Stimulated activated naive CD8-positive, alpha-beta T cell treated with anti-CD3 and anti-CD28 coated beads, Interleukin-15, Interleukin-2, amounts not matched to agents 100 ng/mL and 50 ng/mL, for 24 hours (primary cell): ENCODE results near the gene PRRX1.

ENCODE experiments used
- H3K27ac Mint-ChIP-seq: one replicate; pipeline ENCODE4 v1.8.0; 2021; ENCODE audit warnings: mild to moderate bottlenecking, mixed read lengths
- H3K27me3 Mint-ChIP-seq: one replicate; pipeline ENCODE4 v1.8.0; 2021; ENCODE audit warnings: mixed read lengths
- H3K36me3 Mint-ChIP-seq: one replicate; pipeline ENCODE4 v1.8.0; 2021; ENCODE audit warnings: low read depth, mixed read lengths
- H3K4me1 Mint-ChIP-seq: one replicate; pipeline ENCODE4 v1.8.0; 2021; ENCODE audit warnings: low read depth, mixed read lengths
- H3K4me3 Mint-ChIP-seq: one replicate; pipeline ENCODE4 v1.8.0; 2021; ENCODE audit warnings: mild to moderate bottlenecking, mixed read lengths
- H3K9me3 Mint-ChIP-seq: one replicate; pipeline ENCODE4 v1.8.0; 2021; ENCODE audit warnings: mixed read lengths

PRRX1 gene

GRCh38 chr1:170711682-170712081 lies 47.8 kb downstream of the PRRX1 start:
- no peaks in the 10 kb centered on the region for H3K36me3 Mint-ChIP-seq
- no peak overlapping the region for H3K4me3 Mint-ChIP-seq
- peaks cover 6% of the 10 kb centered on the region for H3K4me1 Mint-ChIP-seq
- H3K27ac Mint-ChIP-seq = no peak overlapping the region
- H3K27me3 Mint-ChIP-seq = peaks cover 7% of the 10 kb centered on the region
- H3K9me3 Mint-ChIP-seq = no peaks in the 10 kb centered on the region

- Mint-ChIP-seq H3K4me1 (no peaks in the 10 kb centered on the region), H3K27ac (no peak overlapping the region), H3K9me3 (no peaks in the 10 kb centered on the region), H3K36me3 (no peaks in the 10 kb centered on the region), H3K4me3 (no peak overlapping the region), H3K27me3 (peaks cover 11% of the 10 kb centered on the region)
Measured at GRCh38 chr1:170714163-170714562, 50.2 kb downstream of the PRRX1 start.

GRCh38 chr1:170714938-170715337 lies 51.0 kb downstream of the PRRX1 start:
- Mint-ChIP-seq H3K9me3 (no peaks in the 10 kb centered on the region), H3K36me3 (no peaks in the 10 kb centered on the region), H3K27ac (no peak overlapping the region), H3K27me3 (peaks cover 11% of the 10 kb centered on the region), H3K4me3 (no peak overlapping the region), H3K4me1 (no peaks in the 10 kb centered on the region)

GRCh38 chr1:170716835-170717429 lies 53.0 kb downstream of the PRRX1 start:
- no peaks in the 10 kb centered on the region for H3K9me3 Mint-ChIP-seq

GRCh38 chr1:170720661-170721060 lies 56.7 kb downstream of the PRRX1 start:
- Mint-ChIP-seq H3K27me3 (peaks cover 12% of the 10 kb centered on the region), H3K36me3 (no peaks in the 10 kb centered on the region), H3K9me3 (no peaks in the 10 kb centered on the region), H3K27ac (no peak overlapping the region), H3K4me3 (no peak overlapping the region), H3K4me1 (no peaks in the 10 kb centered on the region)

More at GRCh38 chr1:170716835-170717429, 53.0 kb downstream of the PRRX1 start:
- no peak overlapping the region for H3K4me3 Mint-ChIP-seq
- H3K4me1 Mint-ChIP-seq = no peaks in the 10 kb centered on the region
- no peaks in the 10 kb centered on the region for H3K36me3 Mint-ChIP-seq
- H3K27ac Mint-ChIP-seq = no peak overlapping the region
- peaks cover 11% of the 10 kb centered on the region for H3K27me3 Mint-ChIP-seq

GRCh38 chr1:170721621-170722020 lies 57.7 kb downstream of the PRRX1 start:
- Mint-ChIP-seq H3K4me3 (no peak overlapping the region), H3K27me3 (peaks cover 14% of the 10 kb centered on the region), H3K9me3 (no peaks in the 10 kb centered on the region), H3K4me1 (no peaks in the 10 kb centered on the region), H3K36me3 (no peaks in the 10 kb centered on the region), H3K27ac (no peak overlapping the region)

- Mint-ChIP-seq H3K27me3 (peaks cover 9% of the 10 kb centered on the region), H3K4me3 (no peak overlapping the region), H3K4me1 (no peaks in the 10 kb centered on the region), H3K36me3 (no peaks in the 10 kb centered on the region), H3K9me3 (no peaks in the 10 kb centered on the region), H3K27ac (no peak overlapping the region)
Measured at GRCh38 chr1:170723518-170723917, 59.6 kb downstream of the PRRX1 start.

GRCh38 chr1:170725326-170725725 lies 61.4 kb downstream of the PRRX1 start:
- H3K4me1 Mint-ChIP-seq = no peaks in the 10 kb centered on the region
- no peak overlapping the region for H3K4me3 Mint-ChIP-seq
- no peak overlapping the region for H3K27ac Mint-ChIP-seq
- no peaks in the 10 kb centered on the region for H3K9me3 Mint-ChIP-seq
- H3K27me3 Mint-ChIP-seq = peaks cover 21% of the 10 kb centered on the region
- no peaks in the 10 kb centered on the region for H3K36me3 Mint-ChIP-seq

GRCh38 chr1:170727963-170728362 lies 64.0 kb downstream of the PRRX1 start:
- H3K27ac Mint-ChIP-seq = no peak overlapping the region
- H3K9me3 Mint-ChIP-seq = no peaks in the 10 kb centered on the region
- H3K36me3 Mint-ChIP-seq = no peaks in the 10 kb centered on the region
- peaks cover 21% of the 10 kb centered on the region for H3K27me3 Mint-ChIP-seq
- no peak overlapping the region for H3K4me3 Mint-ChIP-seq
- no peaks in the 10 kb centered on the region for H3K4me1 Mint-ChIP-seq

GRCh38 chr1:170729225-170730002 lies 65.5 kb downstream of the PRRX1 start:
- Mint-ChIP-seq H3K27ac (no peak overlapping the region), H3K36me3 (no peaks in the 10 kb centered on the region), H3K27me3 (peaks cover 24% of the 10 kb centered on the region), H3K9me3 (no peaks in the 10 kb centered on the region), H3K4me1 (no peaks in the 10 kb centered on the region), H3K4me3 (no peak overlapping the region)

GRCh38 chr1:170730014-170730413 lies 66.1 kb downstream of the PRRX1 start:
- H3K27me3 Mint-ChIP-seq = peaks cover 20% of the 10 kb centered on the region
- H3K36me3 Mint-ChIP-seq = no peaks in the 10 kb centered on the region
- H3K4me3 Mint-ChIP-seq = no peak overlapping the region
- H3K27ac Mint-ChIP-seq = no peak overlapping the region
- no peaks in the 10 kb centered on the region for H3K4me1 Mint-ChIP-seq
- no peaks in the 10 kb centered on the region for H3K9me3 Mint-ChIP-seq

GRCh38 chr1:170730438-170730837 lies 66.5 kb downstream of the PRRX1 start:
- Mint-ChIP-seq H3K36me3 (no peaks in the 10 kb centered on the region), H3K9me3 (no peaks in the 10 kb centered on the region), H3K4me1 (no peaks in the 10 kb centered on the region)

GRCh38 chr1:170731566-170732251 lies 67.8 kb downstream of the PRRX1 start:
- H3K9me3 Mint-ChIP-seq = no peaks in the 10 kb centered on the region
- H3K36me3 Mint-ChIP-seq = no peaks in the 10 kb centered on the region
- no peak overlapping the region for H3K4me3 Mint-ChIP-seq
- H3K27me3 Mint-ChIP-seq = peaks cover 23% of the 10 kb centered on the region
- no peaks in the 10 kb centered on the region for H3K4me1 Mint-ChIP-seq
- H3K27ac Mint-ChIP-seq = no peak overlapping the region

More at GRCh38 chr1:170730438-170730837, 66.5 kb downstream of the PRRX1 start:
- peaks cover 20% of the 10 kb centered on the region for H3K27me3 Mint-ChIP-seq
- no peak overlapping the region for H3K27ac Mint-ChIP-seq
- H3K4me3 Mint-ChIP-seq = no peak overlapping the region

- Mint-ChIP-seq H3K4me3 (no peak overlapping the region), H3K4me1 (no peaks in the 10 kb centered on the region), H3K27me3 (peaks cover 25% of the 10 kb centered on the region), H3K27ac (no peak overlapping the region), H3K9me3 (no peaks in the 10 kb centered on the region), H3K36me3 (no peaks in the 10 kb centered on the region)
Measured at GRCh38 chr1:170732252-170732588, 68.3 kb downstream of the PRRX1 start.

- H3K36me3 Mint-ChIP-seq = no peaks in the 10 kb centered on the region
- no peak overlapping the region for H3K4me3 Mint-ChIP-seq
- no peaks in the 10 kb centered on the region for H3K4me1 Mint-ChIP-seq
- H3K27me3 Mint-ChIP-seq = peaks cover 33% of the 10 kb centered on the region
- H3K9me3 Mint-ChIP-seq = no peaks in the 10 kb centered on the region
- no peak overlapping the region for H3K27ac Mint-ChIP-seq
Measured at GRCh38 chr1:170734412-170735175, 70.7 kb downstream of the PRRX1 start.
